NCI-H146 treated with DMSO at 0.1 percent for 48 hours (cell line): ENCODE measurements around the gene MACROD2.

Experiments
- DNase-seq: peaks from one replicate; lab custom pipeline; 2025; ENCODE audit not compliant: unreplicated experiment; lab: John Stamatoyannopoulos, UW

MACROD2 gene

GRCh38 chr20:14928083-14928482 is 932.8 kb downstream of the MACROD2 start:
- peak; percentile 25 for DNase-seq

GRCh38 chr20:14929388-14929787 is 934.1 kb downstream of the MACROD2 start:
- DNase-seq = no peak

GRCh38 chr20:14932040-14932439 is 936.7 kb downstream of the MACROD2 start:
- no peak for DNase-seq

- DNase-seq = no peak
These were observed 940.0 kb downstream of the MACROD2 start for GRCh38 chr20:14935285-14935684.

GRCh38 chr20:14937021-14937420 is 941.7 kb downstream of the MACROD2 start:
- DNase-seq = no peak

GRCh38 chr20:14937846-14938245 is 942.5 kb downstream of the MACROD2 start:
- DNase-seq = no peak

GRCh38 chr20:14947536-14947935 is 952.2 kb downstream of the MACROD2 start:
- no peak for DNase-seq

GRCh38 chr20:14947946-14948345 is 952.6 kb downstream of the MACROD2 start:
- DNase-seq = no peak

- DNase-seq = peak; percentile 29
These were observed 953.1 kb downstream of the MACROD2 start for GRCh38 chr20:14948416-14948815.

GRCh38 chr20:14950633-14951032 is 955.3 kb downstream of the MACROD2 start:
- no peak for DNase-seq

GRCh38 chr20:14951105-14951504 is 955.8 kb downstream of the MACROD2 start:
- no peak for DNase-seq

GRCh38 chr20:14951707-14952418 is 956.5 kb downstream of the MACROD2 start:
- DNase-seq = no peak

- DNase-seq = no peak
These were observed 958.4 kb downstream of the MACROD2 start for GRCh38 chr20:14953736-14954135.

- no peak for DNase-seq
These were observed 960.1 kb downstream of the MACROD2 start for GRCh38 chr20:14955399-14955798.

GRCh38 chr20:14956026-14956425 is 960.7 kb downstream of the MACROD2 start:
- DNase-seq = peak; percentile 62

GRCh38 chr20:14956538-14956937 is 961.2 kb downstream of the MACROD2 start:
- DNase-seq = no peak

- DNase-seq = no peak
These were observed 962.1 kb downstream of the MACROD2 start for GRCh38 chr20:14957402-14957801.

- no peak for DNase-seq
These were observed 963.3 kb downstream of the MACROD2 start for GRCh38 chr20:14958626-14959025.

GRCh38 chr20:14959506-14960475 is 964.5 kb downstream of the MACROD2 start:
- no peak for DNase-seq

- no peak for DNase-seq
These were observed 965.5 kb downstream of the MACROD2 start for GRCh38 chr20:14960831-14961230.

GRCh38 chr20:14963262-14963663 is 967.9 kb downstream of the MACROD2 start:
- no peak for DNase-seq

GRCh38 chr20:14966203-14966602 is 970.9 kb downstream of the MACROD2 start:
- no peak for DNase-seq
